Adipocyte (in vitro differentiated cells): ENCODE measurements around the gene EEF1A2.

ENCODE experiments used
- DNase-seq: peaks from one replicate; pipeline ENCODE4 v3.0.0-alpha.2; 2015; ENCODE audit warnings: low read depth
- H3K27me3 ChIP-seq: replicated peaks from 2 replicates; pipeline ENCODE4 v1.7.0; 2013; ENCODE audit warnings: mild to moderate bottlenecking, low read length, moderate library complexity; ENCODE audit not compliant: control insufficient read depth, insufficient read depth
- H3K36me3 ChIP-seq: 2 replicates; pipeline ENCODE4 v1.7.0; 2013; ENCODE audit warnings: low read length, mild to moderate bottlenecking, moderate library complexity; ENCODE audit not compliant: control insufficient read depth, insufficient read depth, severe bottlenecking
- H3K4me1 ChIP-seq: 2 replicates; pipeline ENCODE4 v1.7.0; 2013; ENCODE audit warnings: mild to moderate bottlenecking, low read length, moderate library complexity; ENCODE audit not compliant: control insufficient read depth, insufficient read depth
- H3K4me3 ChIP-seq: 2 replicates; pipeline ENCODE4 v1.7.0; 2013; ENCODE audit warnings: mild to moderate bottlenecking, low read length, moderate library complexity
- H3K9ac ChIP-seq: 2 replicates; pipeline ENCODE4 v1.7.0; 2013; ENCODE audit warnings: mild to moderate bottlenecking, low read length, moderate library complexity
- H3K9me3 ChIP-seq: 2 replicates; pipeline ENCODE4 v1.7.0; 2013; ENCODE audit warnings: mild to moderate bottlenecking, low read length, moderate library complexity; ENCODE audit not compliant: control insufficient read depth

Gene EEF1A2

GRCh38 chr20:63501818-63502670 lies 3.2 kb upstream of the EEF1A2 start:
- H3K9me3 ChIP-seq: peaks cover 18% of the 10 kb centered on the region
- H3K4me3 ChIP-seq: no peak overlapping the region
- no peak for DNase-seq
- H3K4me1 ChIP-seq: no peaks in the 10 kb centered on the region
- no peaks in the 10 kb centered on the region for H3K36me3 ChIP-seq
- no peak overlapping the region for H3K9ac ChIP-seq
- peaks cover 59% of the 10 kb centered on the region for H3K27me3 ChIP-seq

GRCh38 chr20:63500902-63501817 lies 2.3 kb upstream of the EEF1A2 start:
- Histone ChIP-seq H3K36me3 (no peaks in the 10 kb centered on the region), H3K9ac (no peak overlapping the region), H3K4me3 (no peak overlapping the region), H3K4me1 (no peaks in the 10 kb centered on the region), H3K27me3 (peaks cover 53% of the 10 kb centered on the region), H3K9me3 (peaks cover 17% of the 10 kb centered on the region)
- no peak for DNase-seq

- Histone ChIP-seq H3K36me3 (no peaks in the 10 kb centered on the region), H3K9ac (no peak overlapping the region), H3K9me3 (peaks cover 9% of the 10 kb centered on the region), H3K27me3 (peaks cover 48% of the 10 kb centered on the region), H3K4me1 (no peaks in the 10 kb centered on the region), H3K4me3 (no peak overlapping the region)
- no peak for DNase-seq
Measured at GRCh38 chr20:63500151-63500901, 1.4 kb upstream of the EEF1A2 start.

GRCh38 chr20:63499338-63499969 lies 571 bp upstream of the EEF1A2 start:
- DNase-seq: no peak
- Histone ChIP-seq H3K9me3 (peaks cover under 1% of the 10 kb centered on the region), H3K27me3 (peaks cover 44% of the 10 kb centered on the region), H3K9ac (no peak overlapping the region), H3K4me3 (no peak overlapping the region), H3K36me3 (no peaks in the 10 kb centered on the region), H3K4me1 (no peaks in the 10 kb centered on the region)

- no peaks in the 10 kb centered on the region for H3K4me1 ChIP-seq
- peak; percentile 56 for DNase-seq
- H3K9me3 ChIP-seq: no peaks in the 10 kb centered on the region
Measured at GRCh38 chr20:63497946-63498935, 642 bp downstream of the EEF1A2 start.

GRCh38 chr20:63497138-63497945 lies 1.5 kb downstream of the EEF1A2 start:
- no peak for DNase-seq

More at GRCh38 chr20:63497946-63498935, 642 bp downstream of the EEF1A2 start:
- Histone ChIP-seq H3K9ac (no peak overlapping the region), H3K36me3 (no peaks in the 10 kb centered on the region), H3K27me3 (peaks cover 33% of the 10 kb centered on the region), H3K4me3 (no peak overlapping the region)

GRCh38 chr20:63496596-63497120 lies 2.2 kb downstream of the EEF1A2 start:
- H3K4me3 ChIP-seq: peak overlapping the region; percentile 36

More at GRCh38 chr20:63497138-63497945, 1.5 kb downstream of the EEF1A2 start:
- Histone ChIP-seq H3K4me1 (no peaks in the 10 kb centered on the region), H3K9ac (no peak overlapping the region), H3K27me3 (peaks cover 28% of the 10 kb centered on the region), H3K36me3 (no peaks in the 10 kb centered on the region), H3K4me3 (no peak overlapping the region), H3K9me3 (no peaks in the 10 kb centered on the region)

GRCh38 chr20:63495741-63496595 lies 2.9 kb downstream of the EEF1A2 start:
- Histone ChIP-seq H3K36me3 (no peaks in the 10 kb centered on the region), H3K4me1 (no peaks in the 10 kb centered on the region), H3K9ac (no peak overlapping the region), H3K27me3 (peaks cover 25% of the 10 kb centered on the region), H3K4me3 (peak overlapping the region; percentile 36), H3K9me3 (no peaks in the 10 kb centered on the region)
- peak; percentile 87 for DNase-seq

More at GRCh38 chr20:63496596-63497120, 2.2 kb downstream of the EEF1A2 start:
- Histone ChIP-seq H3K36me3 (no peaks in the 10 kb centered on the region), H3K9me3 (no peaks in the 10 kb centered on the region), H3K4me1 (no peaks in the 10 kb centered on the region), H3K9ac (no peak overlapping the region), H3K27me3 (peaks cover 24% of the 10 kb centered on the region)
- no peak for DNase-seq
